Osteocyte (in vitro differentiated cells): Measurements from ENCODE around the gene FHOD3. TPM values are rescaled to one million over a fixed set of nuclear protein-coding genes. Genes with fewer than 3 reads are reported as not detected.

ENCODE experiments used
- DNase-seq: peaks from one replicate; pipeline ENCODE4 v3.0.0; 2021; ENCODE audit warnings: mixed read lengths; ENCODE audit not compliant: unreplicated experiment; ENCODE audit errors: extremely low spot score
- H3K27ac Mint-ChIP-seq: one replicate; pipeline ENCODE4 v1.8.0; 2021; ENCODE audit warnings: mild to moderate bottlenecking, mixed read lengths; ENCODE audit not compliant: unreplicated experiment
- H3K27me3 Mint-ChIP-seq: one replicate; pipeline ENCODE4 v1.8.0; 2021; ENCODE audit warnings: mixed read lengths; ENCODE audit not compliant: unreplicated experiment
- H3K36me3 Mint-ChIP-seq: one replicate; pipeline ENCODE4 v1.8.0; 2021; ENCODE audit warnings: mixed read lengths; ENCODE audit not compliant: unreplicated experiment
- H3K4me1 Mint-ChIP-seq: one replicate; pipeline ENCODE4 v1.8.0; 2021; ENCODE audit warnings: mixed read lengths; ENCODE audit not compliant: unreplicated experiment
- H3K4me3 Mint-ChIP-seq: one replicate; pipeline ENCODE4 v1.8.0; 2021; ENCODE audit warnings: mild to moderate bottlenecking, moderate library complexity, mixed read lengths; ENCODE audit not compliant: unreplicated experiment
- H3K9me3 Mint-ChIP-seq: one replicate; pipeline ENCODE4 v1.8.0; 2021; ENCODE audit warnings: mixed read lengths; ENCODE audit not compliant: unreplicated experiment
- total RNA-seq: library from RNA; stranded (reverse); gene quantifications from 2 replicates; pipeline ENCODE4 v1.2.1, GENCODE V29; 2021
- TF ChIP-seq, protein P1 (sequence below): fragments of 200-600 bp; sonication (generic); IDR thresholded peaks from 2 replicates; pipeline ENCODE4 v1.5.0; 2021; ENCODE audit warnings: antibody characterized with exemption, mild to moderate bottlenecking, moderate library complexity

FHOD3 gene
- total RNA-seq, 1 donor from 2014 or later: 1.2 TPM

DNA sequence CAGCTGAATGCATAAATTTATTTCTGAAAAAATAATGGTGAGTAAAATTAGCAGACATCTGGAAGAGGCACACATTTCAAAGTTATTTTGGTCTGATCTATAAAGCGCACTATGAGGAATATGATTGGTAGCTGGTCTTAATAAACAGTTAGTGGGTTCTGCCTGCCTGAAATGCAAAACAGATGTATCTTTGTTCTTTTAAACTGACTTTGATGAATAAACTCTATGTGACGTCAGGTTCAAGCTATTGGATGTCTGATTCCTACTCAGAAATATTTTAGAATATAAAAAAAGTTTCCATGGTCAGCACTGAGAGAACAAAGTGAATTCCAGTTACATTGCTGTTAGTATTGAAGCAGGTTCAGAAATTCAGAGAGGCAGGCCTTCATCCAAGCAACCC, 394.9 kb downstream of the FHOD3 start:
- no peak overlapping the region for H3K4me3 Mint-ChIP-seq
- no peak overlapping the region for H3K27ac Mint-ChIP-seq
- no peak for DNase-seq
- no peaks in the 10 kb centered on the region for H3K9me3 Mint-ChIP-seq
- no peaks in the 10 kb centered on the region for H3K4me1 Mint-ChIP-seq
- TF ChIP-seq, protein P1, sequence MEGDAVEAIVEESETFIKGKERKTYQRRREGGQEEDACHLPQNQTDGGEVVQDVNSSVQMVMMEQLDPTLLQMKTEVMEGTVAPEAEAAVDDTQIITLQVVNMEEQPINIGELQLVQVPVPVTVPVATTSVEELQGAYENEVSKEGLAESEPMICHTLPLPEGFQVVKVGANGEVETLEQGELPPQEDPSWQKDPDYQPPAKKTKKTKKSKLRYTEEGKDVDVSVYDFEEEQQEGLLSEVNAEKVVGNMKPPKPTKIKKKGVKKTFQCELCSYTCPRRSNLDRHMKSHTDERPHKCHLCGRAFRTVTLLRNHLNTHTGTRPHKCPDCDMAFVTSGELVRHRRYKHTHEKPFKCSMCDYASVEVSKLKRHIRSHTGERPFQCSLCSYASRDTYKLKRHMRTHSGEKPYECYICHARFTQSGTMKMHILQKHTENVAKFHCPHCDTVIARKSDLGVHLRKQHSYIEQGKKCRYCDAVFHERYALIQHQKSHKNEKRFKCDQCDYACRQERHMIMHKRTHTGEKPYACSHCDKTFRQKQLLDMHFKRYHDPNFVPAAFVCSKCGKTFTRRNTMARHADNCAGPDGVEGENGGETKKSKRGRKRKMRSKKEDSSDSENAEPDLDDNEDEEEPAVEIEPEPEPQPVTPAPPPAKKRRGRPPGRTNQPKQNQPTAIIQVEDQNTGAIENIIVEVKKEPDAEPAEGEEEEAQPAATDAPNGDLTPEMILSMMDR: no peak
- H3K36me3 Mint-ChIP-seq: no peaks in the 10 kb centered on the region
- peaks cover 16% of the 10 kb centered on the region for H3K27me3 Mint-ChIP-seq

DNA sequence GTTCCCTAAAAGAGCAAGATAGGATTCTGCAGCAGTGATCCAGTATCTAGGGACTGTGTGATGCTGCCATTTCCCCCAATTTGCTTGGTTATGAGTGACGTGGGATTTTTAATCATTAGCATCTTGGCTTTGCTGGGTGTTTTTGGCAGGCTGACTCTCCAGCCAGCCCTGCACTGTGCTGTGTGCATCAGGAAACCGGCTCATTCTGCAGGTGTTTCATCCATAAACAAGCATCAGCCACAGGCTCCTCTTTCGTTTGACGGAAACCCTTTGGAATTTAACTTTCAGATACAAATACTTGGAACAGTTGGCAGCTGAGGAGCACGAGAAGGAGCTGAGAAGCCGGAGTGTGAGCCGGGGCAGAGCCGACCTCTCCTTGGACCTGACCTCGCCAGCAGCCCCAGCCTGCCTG, 395.4 kb downstream of the FHOD3 start:
- no peak for DNase-seq
- no peaks in the 10 kb centered on the region for H3K9me3 Mint-ChIP-seq
- no peaks in the 10 kb centered on the region for H3K36me3 Mint-ChIP-seq
- TF ChIP-seq, protein P1: no peak
- H3K27ac Mint-ChIP-seq: no peak overlapping the region
- H3K4me1 Mint-ChIP-seq: no peaks in the 10 kb centered on the region
- H3K4me3 Mint-ChIP-seq: no peak overlapping the region
- peaks cover 16% of the 10 kb centered on the region for H3K27me3 Mint-ChIP-seq

DNA sequence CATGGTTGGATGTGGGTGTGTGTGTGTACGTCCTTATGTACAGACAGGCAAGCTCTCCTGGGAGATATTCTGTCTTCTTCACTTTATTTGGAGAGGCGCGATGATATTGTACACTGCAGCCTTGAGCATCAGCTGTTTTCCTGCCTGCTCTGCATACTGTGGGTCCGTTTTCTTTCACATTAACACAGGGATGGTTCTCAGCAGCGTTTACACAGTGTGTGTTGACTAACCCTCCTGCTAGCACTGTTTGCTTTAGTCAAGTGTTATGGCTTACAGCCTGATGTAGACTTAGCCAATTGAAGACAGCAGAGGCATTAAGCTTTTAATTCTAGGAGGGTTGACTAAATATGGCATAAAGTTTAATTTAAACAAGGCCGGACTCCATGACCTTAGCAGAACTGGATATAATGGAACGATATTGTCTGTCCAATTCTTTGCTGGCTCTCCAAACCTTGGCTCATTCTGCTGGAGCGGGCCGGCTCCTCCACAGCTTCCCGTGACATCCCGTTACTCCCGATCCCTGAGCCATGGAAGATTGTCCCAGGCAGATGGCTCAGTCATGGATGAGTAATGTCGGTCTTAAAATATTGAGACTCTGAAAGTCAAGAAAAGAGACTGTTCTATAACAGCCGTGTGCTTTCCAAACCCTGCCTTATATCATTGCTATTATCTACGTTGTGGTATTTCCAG, 396.6 kb downstream of the FHOD3 start:
- Mint-ChIP-seq H3K4me1 (no peaks in the 10 kb centered on the region), H3K36me3 (no peaks in the 10 kb centered on the region), H3K4me3 (no peak overlapping the region), H3K27me3 (peaks cover 11% of the 10 kb centered on the region), H3K9me3 (no peaks in the 10 kb centered on the region), H3K27ac (no peak overlapping the region)
- DNase-seq: no peak
- TF ChIP-seq, protein P1: no peak

DNA sequence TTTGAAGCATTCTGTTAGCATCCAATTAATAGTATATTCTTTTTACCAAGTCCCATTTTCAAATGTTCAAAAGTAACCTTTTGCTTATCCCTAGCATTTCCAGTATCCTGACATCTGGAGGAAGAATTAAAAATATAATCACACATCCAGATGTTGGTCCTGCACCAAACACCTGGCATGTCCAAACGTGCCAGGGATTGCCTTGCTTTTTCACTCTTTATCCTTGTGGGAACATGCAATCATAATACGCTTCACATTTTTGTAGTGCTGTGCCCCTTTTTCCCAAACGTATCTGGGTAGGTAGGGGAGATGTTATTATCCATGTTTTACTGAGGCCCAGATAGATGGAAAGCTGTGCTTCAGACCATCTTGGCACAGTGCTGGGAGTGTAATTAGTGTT, 398.3 kb downstream of the FHOD3 start:
- H3K4me3 Mint-ChIP-seq: no peak overlapping the region
- H3K36me3 Mint-ChIP-seq: no peaks in the 10 kb centered on the region
- H3K27ac Mint-ChIP-seq: no peak overlapping the region
- H3K9me3 Mint-ChIP-seq: no peaks in the 10 kb centered on the region
- DNase-seq: no peak
- H3K4me1 Mint-ChIP-seq: no peaks in the 10 kb centered on the region
- TF ChIP-seq, protein P1: no peak
- peaks cover 13% of the 10 kb centered on the region for H3K27me3 Mint-ChIP-seq

DNA sequence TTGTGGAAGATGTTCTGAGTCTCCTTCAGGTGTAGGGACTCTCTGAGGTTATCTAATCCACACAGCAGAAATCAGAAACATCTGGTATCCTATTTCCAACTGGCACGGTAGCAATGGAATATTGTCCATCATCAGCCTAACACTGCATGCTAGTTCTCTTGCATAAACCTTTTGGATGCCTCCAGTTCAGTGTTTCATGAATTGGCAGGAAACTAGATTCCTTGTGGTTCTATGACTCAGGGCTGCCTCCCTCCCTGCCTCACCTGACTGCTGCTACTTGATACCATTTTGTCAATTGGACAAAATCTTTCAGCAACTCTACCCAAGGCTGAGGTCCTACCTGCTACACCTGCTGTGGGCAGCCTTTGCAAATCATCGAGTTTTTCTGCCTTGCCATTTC, 400.4 kb downstream of the FHOD3 start:
- Mint-ChIP-seq H3K27ac (no peak overlapping the region), H3K4me3 (no peak overlapping the region), H3K27me3 (peaks cover 4% of the 10 kb centered on the region), H3K4me1 (no peaks in the 10 kb centered on the region), H3K36me3 (no peaks in the 10 kb centered on the region), H3K9me3 (no peaks in the 10 kb centered on the region)
- no peak for DNase-seq
- TF ChIP-seq, protein P1: no peak
